HCT116 (cell line): ENCODE data around the gene RYR2. TPM values are rescaled to one million over a fixed set of nuclear protein-coding genes. Genes with fewer than 3 reads are reported as not detected.

Experiments
- ATAC-seq: fragments of 200-7000 bp; cut with Tn5 transposase; 2 replicates; pipeline ENCODE4 v1.9.1; 2020; ENCODE audit warnings: mild to moderate bottlenecking, moderate library complexity
- BruUV-seq: library from RNA; stranded (reverse); fragments of 400-500 nt; replicated peaks from 2 replicates; lab custom pipeline; 2021; lab: Mats Ljungman, UMichigan
- CTCF ChIA-PET: fragments of 300-600 bp; sonication (Branson Sonifier 250); formaldehyde crosslinking; loops from one replicate; lab custom pipeline; 2021; ENCODE audit warnings: antibody characterized with exemption; lab: Charles Lee
- POLR2A ChIA-PET: fragments of 300-600, 350-600 bp; sonication (Branson Sonifier 250); formaldehyde crosslinking; loops from one replicate; lab custom pipeline; 2021; ENCODE audit warnings: antibody characterized with exemption; lab: Charles Lee
- RAD21 ChIA-PET, 2 experiments: fragments of 300-600 bp; sonication (Branson Sonifier 250); formaldehyde crosslinking; loops; one replicate each; lab custom pipeline; 2023; ENCODE audit warnings: low total read pairs in 2 of 2; ENCODE audit not compliant: uncharacterized antibody in 2 of 2, unreplicated experiment in 2 of 2, low non-redundant PET in 1 of 2; lab: Charles Lee
- DNase-seq: peaks from one replicate; pipeline ENCODE4 v3.0.0-alpha.2; 2010; ENCODE audit warnings: low read depth, low spot score
- H2AFZ ChIP-seq: fragments of 200-600 bp; shearing (Covaris generic), sonication (generic); 2 replicates; pipeline ENCODE4 v1.6.1; 2017; ENCODE audit warnings: low read depth, mixed run types, mixed read lengths, antibody characterized with exemption, low read length; ENCODE audit not compliant: poor library complexity, severe bottlenecking
- H3K27ac ChIP-seq: 2 replicates; pipeline ENCODE4 v1.5.1; 2012; ENCODE audit warnings: low read depth, low read length
- H3K27me3 ChIP-seq: fragments of 200-600 bp; sonication (generic); 2 replicates; pipeline ENCODE4 v1.6.1; 2016; ENCODE audit warnings: mixed run types, low read length, mixed read lengths; ENCODE audit not compliant: insufficient read depth
- H3K36me3 ChIP-seq, 2 experiments: fragments of 200-500 bp in 1 of 2; fragments of 200-600 bp in 1 of 2; sonication (Bioruptor generic) in 1 of 2; sonication (generic) in 1 of 2; 2 replicates each; pipeline versions ENCODE4 v1.5.1 to v1.6.1; 2014 to 2016; ENCODE audit warnings: low read length in 2 of 2, inconsistent platforms in 1 of 2, mixed read lengths in 1 of 2, mixed run types in 1 of 2; ENCODE audit not compliant: insufficient read depth in 2 of 2, control insufficient read depth in 1 of 2
- H3K4me1 ChIP-seq, 2 experiments: fragments of 200-600 bp in 1 of 2; sonication (generic) in 1 of 2; 2 replicates each; pipeline versions ENCODE4 v1.5.1 to v1.6.1; 2012 to 2017; ENCODE audit warnings: low read length in 2 of 2, inconsistent platforms in 1 of 2, mild to moderate bottlenecking in 1 of 2, mixed read lengths in 1 of 2, mixed run types in 1 of 2, moderate library complexity in 1 of 2; ENCODE audit not compliant: insufficient read depth in 2 of 2, control insufficient read depth in 1 of 2
- H3K4me2 ChIP-seq: fragments of 200-600 bp; sonication (generic); 2 replicates; pipeline ENCODE4 v1.6.1; 2017; ENCODE audit warnings: mixed run types, low read length, mixed read lengths
- H3K4me3 ChIP-seq, 2 experiments: fragments of 200-600 bp in 1 of 2; sonication (generic) in 1 of 2; replicated peaks in 1 of 2; 2 replicates each; pipeline ENCODE4 v1.5.1; 2011 to 2016; ENCODE audit warnings: low read length in 2 of 2, control low read depth in 1 of 2, low read depth in 1 of 2, mild to moderate bottlenecking in 1 of 2, mixed read lengths in 1 of 2, mixed run types in 1 of 2
- H3K79me2 ChIP-seq: fragments of 200-600 bp; sonication (generic); 2 replicates; pipeline ENCODE4 v1.6.1; 2017; ENCODE audit warnings: mild to moderate bottlenecking, mixed run types, low read length, moderate library complexity, mixed read lengths; ENCODE audit not compliant: insufficient read depth
- H3K9ac ChIP-seq: fragments of 200-600 bp; sonication (generic); 2 replicates; pipeline ENCODE4 v1.6.1; 2016; ENCODE audit warnings: low read length, mixed read lengths
- H3K9me2 ChIP-seq: fragments of 200-600 bp; sonication (generic), shearing (Covaris generic); 2 replicates; pipeline ENCODE4 v1.6.1; 2017; ENCODE audit warnings: mixed run types, mild to moderate bottlenecking, moderate library complexity; ENCODE audit not compliant: insufficient read depth
- H3K9me3 ChIP-seq, 2 experiments: fragments of 200-500 bp in 1 of 2; fragments of 200-600 bp in 1 of 2; sonication (Bioruptor generic) in 1 of 2; sonication (generic) in 1 of 2; 2 replicates each; pipeline ENCODE4 v1.6.1; 2014 to 2017; ENCODE audit warnings: low read length in 2 of 2, mixed read lengths in 2 of 2, inconsistent platforms in 1 of 2, low read depth in 1 of 2, mild to moderate bottlenecking in 1 of 2, mixed run types in 1 of 2, moderate library complexity in 1 of 2; ENCODE audit not compliant: control insufficient read depth in 1 of 2, insufficient read depth in 1 of 2
- H4K20me1 ChIP-seq: fragments of 200-600 bp; sonication (generic), shearing (Covaris generic); 2 replicates; pipeline ENCODE4 v1.6.1; 2017; ENCODE audit warnings: mixed run types, mild to moderate bottlenecking, moderate library complexity; ENCODE audit not compliant: insufficient read depth
- EZH2phosphoT487 ChIP-seq: fragments of 200-600 bp; IDR thresholded peaks from 2 replicates; pipeline ENCODE4 v1.6.1; 2018; ENCODE audit warnings: antibody characterized with exemption, borderline replicate concordance
- FOSL1 ChIP-seq: IDR thresholded peaks from 2 replicates; pipeline ENCODE4 v1.6.1; 2012; ENCODE audit warnings: low read depth
- RAD21 ChIP-seq: IDR thresholded peaks from 2 replicates; pipeline ENCODE4 v1.6.1; 2012; ENCODE audit warnings: low read depth, mild to moderate bottlenecking
- SP1 ChIP-seq: IDR thresholded peaks from 2 replicates; pipeline ENCODE4 v1.6.1; 2012; ENCODE audit warnings: low read depth
- TCF7L2 ChIP-seq: IDR thresholded peaks from 2 replicates; pipeline ENCODE4 v1.7.0; 2011; ENCODE audit warnings: borderline replicate concordance, inconsistent platforms; ENCODE audit not compliant: insufficient read depth, insufficient read length; ENCODE audit errors: extremely low read depth
- YY1 ChIP-seq: IDR thresholded peaks from 2 replicates; pipeline ENCODE4 v1.6.1; 2011; ENCODE audit warnings: low read length, low read depth, moderate library complexity, mild to moderate bottlenecking; ENCODE audit not compliant: insufficient replicate concordance; ENCODE audit errors: extremely low read depth
- intact Hi-C: fragments of 100-400 bp; cut with micrococcal nuclease; formaldehyde crosslinking; loops from 2 replicates; pipeline ENCODE4 v1.10.0; 2022
- total RNA-seq: library from RNA; stranded (reverse); gene quantifications from one replicate; pipeline ENCODE4 v1.2.1, GENCODE V29; 2021; ENCODE audit not compliant: unreplicated experiment

Gene RYR2
- total RNA-seq, 1 experiment from 2014 or later = 0.02 TPM

DNA sequence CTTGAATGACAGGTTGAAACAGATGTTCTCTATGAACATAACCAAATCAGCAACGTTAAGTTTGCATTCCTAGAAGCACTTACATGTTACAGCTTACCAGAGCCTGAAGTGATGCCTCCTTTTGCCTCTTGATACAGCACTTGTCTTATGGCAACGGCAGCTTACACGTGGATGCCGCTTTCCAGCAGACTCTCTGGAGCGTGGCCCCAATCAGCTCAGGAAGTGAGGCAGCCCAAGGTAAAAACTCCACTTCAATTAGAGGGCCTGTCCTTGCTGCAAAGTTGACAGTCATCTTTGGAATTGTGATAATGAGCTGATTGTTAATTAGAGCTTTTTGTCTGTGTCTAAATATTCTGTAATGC, 345.1 kb downstream of the RYR2 start:
- no peak for ATAC-seq
- POLR2A ChIA-PET = no interaction called here

DNA sequence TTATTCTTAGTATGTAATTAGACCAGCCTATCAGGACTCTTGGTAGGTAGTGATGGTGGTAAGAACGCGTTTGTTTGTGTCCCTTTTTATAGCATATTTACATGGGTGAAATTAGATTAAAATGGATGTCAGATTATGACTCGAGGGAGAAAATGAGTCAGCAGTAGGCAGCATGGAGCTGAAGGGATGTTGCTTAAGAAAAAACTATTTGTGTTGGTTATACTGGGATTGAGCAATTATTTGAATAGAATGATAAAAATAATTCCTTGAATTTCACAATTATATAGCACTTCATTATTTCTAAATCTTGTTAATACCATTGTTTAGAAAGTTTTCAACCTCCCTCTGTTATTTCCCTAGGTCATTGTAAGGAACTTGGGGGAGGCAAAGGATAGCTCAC, 348.8 kb downstream of the RYR2 start:
- no peak overlapping the region for H3K9ac ChIP-seq
- no peaks in the 10 kb centered on the region for H3K9me3 ChIP-seq
- H3K4me3 ChIP-seq = no peak overlapping the region
- ChIA-PET CTCF (no interaction called here), RAD21 (no interaction called here), POLR2A (no interaction called here)
- no peaks in the 10 kb centered on the region for H3K4me1 ChIP-seq
- no peaks in the 10 kb centered on the region for H3K27me3 ChIP-seq
- no peak overlapping the region for H3K27ac ChIP-seq
- H3K79me2 ChIP-seq = no peaks in the 10 kb centered on the region
- intact Hi-C loops = no loop called here
- DNase-seq (no peak), ATAC-seq (no peak)
- no peak for TF ChIP-seq YY1
- TF ChIP-seq TCF7L2 = no peak
- no peak for TF ChIP-seq RAD21
- TF ChIP-seq FOSL1 = no peak
- no peak for TF ChIP-seq EZH2phosphoT487
- TF ChIP-seq SP1 = no peak
- no peak overlapping the region for H2AFZ ChIP-seq
- no peaks in the 10 kb centered on the region for H3K9me2 ChIP-seq
- no peaks in the 10 kb centered on the region for H3K36me3 ChIP-seq
- no peaks in the 10 kb centered on the region for H4K20me1 ChIP-seq
- BruUV-seq = no TSS peak
- H3K4me2 ChIP-seq = no peak overlapping the region

More for the DNA sequence above, 345.1 kb downstream of the RYR2 start:
- H3K9ac ChIP-seq = no peak overlapping the region
- no peaks in the 10 kb centered on the region for H3K9me2 ChIP-seq
- no peak overlapping the region for H3K4me2 ChIP-seq
- H3K36me3 ChIP-seq = no peaks in the 10 kb centered on the region
- no peaks in the 10 kb centered on the region for H3K79me2 ChIP-seq
- no peak for TF ChIP-seq TCF7L2
- TF ChIP-seq, all 23 proteins: peak for 0
- RAD21 ChIA-PET = interaction anchor here (1.0 to 1.3 kb wide), 2 partner anchors 633 to 634 kb away, joined by 3 to 4 read pairs; no protein-coding TSS in a partner anchor
- intact Hi-C loops = loop anchor here (2.0 kb wide), 1 partner anchor 628 kb away; no protein-coding TSS in a partner anchor
- no TSS peak for BruUV-seq
- H4K20me1 ChIP-seq = no peaks in the 10 kb centered on the region
- H2AFZ ChIP-seq = no peak overlapping the region
- DNase-seq = no peak
- H3K4me1 ChIP-seq = no peaks in the 10 kb centered on the region
- no peak overlapping the region for H3K27ac ChIP-seq
- H3K27me3 ChIP-seq = no peaks in the 10 kb centered on the region
- H3K4me3 ChIP-seq = no peak overlapping the region
- CTCF ChIA-PET = interaction anchor here (1.0 to 2.9 kb wide), 5 partner anchors 13 to 1281 kb away, joined by 3 to 18 read pairs (median 9); no protein-coding TSS in a partner anchor
- H3K9me3 ChIP-seq = no peaks in the 10 kb centered on the region
